GM19351 (cell line): ENCODE results near the gene MRM2.

ENCODE experiments used
- ATAC-seq: cut with Tn5 transposase; IDR thresholded peaks from one replicate; pipeline ENCODE4 v1.9.1; 2021; ENCODE audit warnings: mild to moderate bottlenecking, moderate library complexity; ENCODE audit not compliant: unreplicated experiment

Gene MRM2

DNA sequence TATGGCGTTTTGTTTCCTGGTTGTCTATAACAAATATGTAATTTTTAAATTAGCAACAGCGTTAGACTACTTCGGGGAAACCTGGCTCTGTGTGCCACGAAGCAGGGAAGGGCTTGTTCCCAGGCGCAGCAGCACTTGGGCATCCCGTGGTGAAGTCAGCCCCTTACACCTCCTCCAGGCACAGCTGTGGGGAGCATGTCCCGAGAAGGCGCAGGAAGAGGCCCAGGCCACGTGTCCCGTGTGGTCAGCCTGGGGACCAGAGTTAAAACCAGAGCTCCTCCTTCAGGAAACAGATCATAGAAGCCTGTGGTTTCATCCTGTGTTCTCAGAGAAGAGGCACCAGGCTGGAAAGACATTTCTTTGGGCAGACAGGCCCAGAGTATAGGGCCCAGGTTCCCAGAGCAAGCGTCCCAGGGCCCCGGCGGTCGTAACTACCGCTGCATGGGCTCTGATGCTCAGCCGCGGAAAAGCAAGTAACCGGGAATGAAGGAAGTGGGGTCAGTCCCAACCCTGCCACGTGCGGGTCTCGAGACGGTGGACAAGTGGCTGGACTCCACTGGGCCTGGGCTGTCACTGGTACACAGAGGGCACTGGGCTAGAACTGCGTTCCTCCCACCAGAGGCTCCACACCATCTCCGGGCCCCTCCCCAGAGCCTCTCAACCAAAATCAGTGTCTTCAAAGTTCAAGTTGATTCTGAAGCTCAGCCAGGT is 7.1 kb upstream of the MRM2 start:
- peak; percentile 51 for ATAC-seq

DNA sequence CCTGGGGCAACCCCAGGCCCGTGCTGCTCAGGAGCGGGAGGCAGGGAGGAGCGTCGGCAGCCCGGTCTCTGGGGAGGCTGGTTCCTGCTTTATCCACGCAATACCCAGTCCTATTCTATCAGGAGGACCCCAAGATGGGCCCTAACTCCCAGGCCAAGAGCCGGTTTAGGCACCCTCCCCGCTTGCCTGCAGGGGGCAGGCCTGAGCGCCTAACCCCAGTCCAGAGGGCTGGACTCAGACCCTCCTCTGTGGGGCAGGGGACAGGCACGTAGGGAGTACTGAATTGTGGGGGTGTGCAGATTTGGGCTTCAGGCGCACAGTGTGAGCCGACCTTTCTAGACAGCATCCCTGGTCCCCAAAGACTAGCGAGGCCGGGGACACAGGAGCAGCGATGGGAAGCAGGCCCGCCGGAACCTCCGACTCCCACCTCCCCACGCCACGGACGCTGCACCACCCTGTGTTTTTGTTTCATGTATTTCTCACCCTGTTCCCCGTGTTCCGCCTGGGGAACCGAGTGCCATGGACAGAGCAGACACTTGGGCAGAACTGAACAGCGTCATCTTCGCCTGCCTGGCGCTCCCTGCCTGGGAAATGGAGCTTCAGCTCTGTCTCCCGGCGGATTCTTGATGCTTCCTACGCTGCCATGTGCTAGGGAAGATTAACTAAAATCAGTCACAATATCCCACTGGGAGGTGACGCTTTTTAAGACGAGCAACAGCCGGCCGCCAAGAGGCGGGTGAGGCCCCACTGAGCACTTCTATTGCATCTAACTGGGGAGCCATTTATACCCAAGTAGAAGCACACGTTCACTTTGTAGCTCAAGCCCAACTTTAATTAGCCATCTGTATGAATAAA is 5.4 kb upstream of the MRM2 start:
- no peak for ATAC-seq

DNA sequence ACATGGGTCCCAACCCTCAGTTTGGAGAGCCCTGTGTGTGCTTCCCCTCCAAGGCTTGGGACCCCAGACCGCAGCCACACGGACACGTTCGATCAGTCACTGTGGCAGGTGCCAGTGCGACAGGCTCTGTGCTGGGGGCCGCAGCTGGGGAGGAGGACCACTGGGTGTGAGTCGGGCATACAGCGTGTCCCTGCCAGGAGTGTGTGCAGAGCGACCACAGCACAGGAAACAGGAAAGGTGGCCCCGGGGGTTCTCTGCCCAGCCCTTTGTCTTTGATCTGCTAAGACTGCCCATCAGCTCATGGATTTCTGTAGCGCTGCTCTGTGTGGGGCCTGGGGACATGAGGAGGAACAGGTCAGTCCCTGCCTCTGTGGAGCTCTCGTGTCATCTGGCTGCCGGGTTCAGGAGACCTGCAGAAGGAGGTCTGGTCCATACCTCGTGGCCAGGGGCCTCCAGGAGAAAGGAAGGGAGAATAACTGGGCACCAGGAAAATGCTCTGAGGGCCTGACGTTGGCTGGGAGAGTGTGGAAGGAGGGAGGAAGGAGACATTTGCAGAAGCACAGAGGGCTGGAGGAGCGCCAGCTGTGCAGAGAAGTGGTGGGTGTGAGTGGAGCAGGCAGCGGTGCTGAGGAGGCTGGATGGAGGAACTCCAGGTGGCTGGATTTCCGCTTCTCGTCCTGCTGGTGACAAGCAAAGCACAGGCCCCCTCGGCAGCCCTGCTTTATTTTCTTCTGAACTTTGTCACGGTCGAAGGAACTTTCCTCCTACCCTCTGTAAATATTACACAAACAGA is 4.1 kb upstream of the MRM2 start:
- ATAC-seq, result no peak

DNA sequence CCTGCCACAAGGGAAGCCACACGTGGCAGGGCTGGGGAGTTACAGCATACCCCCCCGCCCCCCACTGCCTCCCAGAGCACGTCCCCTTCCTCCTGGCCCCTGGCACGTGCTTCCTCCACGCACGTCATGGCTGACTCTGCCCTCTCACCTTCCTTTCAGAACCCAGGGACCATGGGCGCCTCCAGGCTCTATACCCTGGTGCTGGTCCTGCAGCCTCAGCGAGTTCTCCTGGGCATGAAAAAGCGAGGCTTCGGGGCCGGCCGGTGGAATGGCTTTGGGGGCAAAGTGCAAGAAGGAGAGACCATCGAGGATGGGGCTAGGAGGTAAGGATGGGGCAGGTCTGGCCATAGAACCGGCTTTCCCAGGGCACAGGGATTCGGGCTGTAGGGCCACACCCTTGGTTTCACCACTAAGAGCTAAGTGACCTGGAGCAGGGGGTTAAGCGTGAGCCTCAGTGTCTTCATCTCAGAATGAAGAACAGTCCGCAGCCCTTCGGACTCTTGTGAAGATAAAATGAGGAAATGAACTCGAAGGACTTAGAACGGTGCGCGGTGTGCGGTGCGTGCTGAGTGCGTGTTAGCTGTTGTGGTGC is 2.5 kb upstream of the MRM2 start:
- no peak for ATAC-seq

DNA sequence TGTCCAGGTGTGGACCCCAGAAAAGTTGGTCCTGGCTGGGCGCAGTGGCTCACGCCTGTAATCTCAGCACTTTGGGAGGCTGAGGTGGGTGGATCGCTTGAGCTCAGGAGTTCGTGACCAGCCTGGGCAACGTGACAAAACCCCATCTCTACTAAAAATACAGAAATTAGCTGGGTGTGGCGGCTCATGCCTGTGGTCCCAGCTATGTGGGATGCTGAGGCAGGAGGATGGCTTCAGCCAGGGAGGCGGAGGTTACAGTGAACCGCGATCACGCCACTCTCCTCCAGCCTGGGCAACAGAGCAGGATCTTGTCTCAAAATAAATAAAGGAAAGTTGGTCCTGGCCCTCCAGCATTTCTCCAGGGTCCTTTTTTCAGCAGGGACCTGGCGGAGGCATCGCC is 1.5 kb upstream of the MRM2 start:
- no peak for ATAC-seq

DNA sequence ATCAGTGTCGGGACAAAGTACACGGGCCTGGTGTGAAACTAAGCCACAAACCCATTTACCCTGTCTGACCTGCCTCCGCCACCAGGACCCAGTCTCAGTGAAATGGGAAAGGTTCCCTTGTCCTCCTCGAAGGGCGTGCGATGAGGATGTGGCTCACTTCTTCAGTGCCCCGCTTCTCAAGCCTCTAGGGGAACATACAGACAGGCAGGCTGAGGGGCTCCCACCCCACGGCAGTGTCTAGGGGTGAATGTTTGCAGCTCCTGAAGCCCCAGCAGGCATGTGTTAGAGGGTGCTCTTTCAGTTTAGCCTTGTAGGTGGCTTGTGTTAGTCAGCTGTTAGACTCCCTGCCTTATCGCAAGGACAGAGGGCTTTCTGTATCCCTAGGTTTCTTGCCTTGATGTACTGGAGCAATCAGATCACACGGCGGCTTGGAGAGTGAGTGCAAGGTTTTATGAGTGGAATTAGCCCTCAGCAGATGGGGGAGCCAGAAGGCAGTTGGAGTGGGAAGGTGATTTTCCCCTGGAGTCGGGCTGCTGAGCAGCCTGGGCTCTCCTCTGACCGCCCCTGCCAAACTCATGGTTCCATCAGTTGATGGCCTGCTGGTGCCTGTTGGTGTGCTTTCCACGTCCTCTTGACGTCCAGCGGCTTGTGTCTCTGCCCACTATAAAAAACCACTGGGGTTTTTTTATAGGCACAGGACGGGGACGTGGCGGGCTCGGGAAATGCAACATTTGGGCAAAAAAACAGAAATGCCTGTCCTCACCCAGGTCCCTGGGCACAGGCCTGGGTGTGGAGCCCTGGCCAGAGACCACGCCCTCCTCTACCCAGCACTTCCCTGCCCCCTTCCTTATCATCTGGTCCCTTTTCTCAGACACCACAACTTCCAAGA is 780 bp upstream of the MRM2 start:
- peak; percentile 40 for ATAC-seq

DNA sequence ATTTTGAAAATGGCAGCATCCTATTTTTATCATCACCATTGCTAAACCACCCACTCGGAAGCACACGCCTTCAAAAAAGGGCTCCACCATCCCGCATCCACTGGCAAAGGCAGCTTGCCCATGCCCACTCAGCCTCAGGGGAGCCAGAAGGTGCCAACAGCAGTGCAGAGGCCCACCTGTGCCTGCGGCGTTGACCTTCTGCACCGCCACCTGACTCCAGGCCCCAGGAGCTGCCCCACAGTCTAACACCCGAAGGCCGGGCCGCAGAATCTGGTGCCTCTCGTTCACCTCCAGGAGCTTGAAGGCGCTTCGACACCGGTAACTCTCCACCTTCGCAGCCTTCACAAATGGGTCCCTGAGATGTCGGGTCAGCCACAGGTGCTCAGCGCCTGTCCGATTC is 2.8 kb downstream of the MRM2 start:
- ATAC-seq, result no peak

DNA sequence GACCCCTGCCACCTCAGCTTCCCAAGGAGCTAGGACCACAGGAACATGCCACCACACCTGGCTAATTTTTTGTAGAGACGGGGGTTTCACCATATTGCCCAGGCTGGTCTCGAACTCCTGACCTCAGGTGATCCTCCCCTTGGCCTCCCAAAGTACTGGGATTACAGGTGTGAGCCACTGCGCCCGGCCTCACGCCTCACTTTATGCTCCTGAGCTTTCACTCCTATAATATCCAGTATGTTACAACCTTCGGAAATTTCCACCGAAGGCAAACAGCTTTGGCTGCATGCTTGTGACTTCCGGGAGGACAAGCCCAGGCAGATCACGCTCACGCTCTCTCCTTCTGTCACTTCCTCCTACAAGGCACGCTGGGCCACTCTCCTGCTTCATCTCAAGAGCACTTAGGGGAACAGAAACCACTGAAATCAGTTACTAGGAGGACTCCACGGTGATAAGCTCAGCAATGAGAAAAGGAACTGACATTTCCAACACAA is 4.8 kb downstream of the MRM2 start:
- ATAC-seq, result peak; percentile 74

DNA sequence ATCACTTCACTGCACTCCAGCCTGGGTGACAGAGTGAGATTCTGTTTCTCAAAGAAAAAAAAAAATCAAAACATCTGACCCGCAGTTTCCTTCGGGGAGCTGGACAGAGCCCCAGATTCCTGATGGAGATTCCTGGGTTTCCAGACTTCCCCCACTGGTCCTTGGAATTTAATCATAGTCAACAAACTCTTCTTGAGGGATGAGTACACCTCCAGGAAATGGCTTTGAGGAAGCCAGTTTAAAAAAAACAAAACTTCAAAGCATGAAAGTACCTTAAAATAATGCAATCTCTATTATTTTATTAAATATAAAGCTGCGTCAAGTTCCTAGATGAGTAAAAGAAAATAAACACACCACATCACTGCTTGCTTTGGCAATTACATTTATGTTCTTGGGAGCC is 8.1 kb downstream of the MRM2 start:
- no peak for ATAC-seq

DNA sequence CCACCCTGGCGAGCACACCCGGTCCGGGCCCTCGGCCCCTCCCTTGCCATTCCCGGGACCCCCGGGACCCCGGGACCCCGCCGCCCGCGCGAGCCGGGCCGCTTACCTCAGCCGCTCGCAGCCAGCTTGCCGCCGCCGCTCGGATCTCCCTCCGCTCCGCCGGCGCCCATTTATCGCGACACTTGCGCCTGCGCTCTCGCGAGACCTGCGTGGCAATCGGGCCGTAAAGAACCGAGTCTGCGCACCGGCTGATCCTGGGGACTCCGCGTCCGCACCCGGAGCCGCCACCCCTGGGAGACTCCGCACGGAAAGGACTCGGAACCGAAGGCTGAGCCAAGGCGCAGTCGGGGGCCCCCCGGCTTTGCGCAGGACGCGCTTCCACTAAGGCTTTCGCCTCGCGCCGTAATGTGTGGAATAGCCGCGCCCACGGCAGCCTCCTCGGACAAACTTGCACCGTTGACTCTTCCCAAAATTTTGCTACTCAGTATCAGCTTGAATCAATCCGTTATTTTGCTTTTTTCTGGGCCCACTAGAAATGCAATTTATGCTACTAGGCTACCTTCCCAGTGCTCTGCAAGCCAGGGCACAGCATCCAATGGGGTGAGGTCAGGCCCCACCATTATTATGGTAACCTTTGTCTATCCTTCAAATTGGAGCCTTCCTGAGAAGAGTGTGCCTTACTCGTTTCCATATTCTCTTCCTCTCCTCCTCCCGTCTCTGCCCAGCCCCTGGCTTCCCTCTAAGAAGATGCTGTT is 9.1 kb downstream of the MRM2 start, which contains the start of gene MAD1L1:
TSS of gene MAD1L1 (minus strand) at position 180 of the 755 bp plus-strand sequence. CDS start 2,812 bp downstream, outside the sequence.
- peak; percentile 68 for ATAC-seq

DNA sequence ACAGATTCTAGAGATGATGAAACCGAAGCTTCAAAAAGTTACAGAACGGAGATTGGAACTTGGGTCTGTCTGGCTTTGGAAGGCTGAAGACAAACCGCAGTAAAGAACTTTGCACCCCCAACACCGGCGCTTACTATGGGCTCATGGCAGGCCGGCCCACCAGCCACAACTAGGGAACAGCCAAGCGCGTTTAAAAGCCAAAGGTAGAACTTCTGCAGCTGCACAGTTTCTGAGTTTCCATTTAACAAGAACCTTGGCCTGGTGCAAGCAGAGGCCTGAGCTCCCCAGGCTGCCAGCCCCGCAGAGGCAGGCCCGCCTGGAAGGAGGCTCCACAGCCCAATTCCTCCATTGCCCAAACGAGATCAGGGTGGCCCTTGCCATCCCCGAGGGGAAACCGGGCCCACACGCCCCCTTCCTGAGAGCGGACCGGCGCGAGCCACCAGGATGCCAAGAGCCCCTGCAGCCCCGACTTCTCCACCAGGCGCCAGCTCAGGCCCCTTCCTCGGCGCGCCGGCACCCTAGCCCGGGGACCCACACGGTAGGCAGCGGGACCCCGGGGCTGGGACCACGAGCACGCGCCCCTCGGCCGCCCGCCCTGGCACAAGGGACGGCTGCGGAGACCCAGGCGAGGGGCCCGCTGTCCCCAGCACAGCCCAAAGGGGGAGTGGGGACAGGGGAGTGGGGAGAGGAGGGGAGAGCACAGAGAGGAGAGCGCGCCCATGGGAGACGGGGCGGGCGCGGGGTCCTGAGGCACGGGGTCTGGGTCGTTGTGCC is 9.8 kb downstream of the MRM2 start:
- peak; percentile 34 for ATAC-seq

DNA sequence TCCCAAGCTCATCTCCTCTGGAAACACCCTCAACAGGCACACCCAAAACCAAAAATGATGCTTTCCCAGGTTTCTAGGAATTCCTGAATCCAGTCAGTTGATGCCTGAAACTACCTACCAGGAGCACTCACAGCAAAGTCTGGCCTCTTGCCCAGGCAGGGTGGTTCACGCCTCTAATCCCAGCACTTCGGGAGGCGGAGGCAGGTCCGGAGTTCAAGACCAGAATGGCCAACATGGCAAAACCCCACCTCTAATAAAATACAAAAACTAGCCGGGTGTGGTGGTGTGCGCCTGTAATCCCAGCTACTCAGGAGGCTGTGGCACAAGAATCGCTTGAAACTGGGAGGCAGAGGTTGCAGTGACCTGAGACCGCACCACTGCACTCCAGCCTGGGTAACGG is 11.1 kb downstream of the MRM2 start:
- no peak for ATAC-seq

DNA sequence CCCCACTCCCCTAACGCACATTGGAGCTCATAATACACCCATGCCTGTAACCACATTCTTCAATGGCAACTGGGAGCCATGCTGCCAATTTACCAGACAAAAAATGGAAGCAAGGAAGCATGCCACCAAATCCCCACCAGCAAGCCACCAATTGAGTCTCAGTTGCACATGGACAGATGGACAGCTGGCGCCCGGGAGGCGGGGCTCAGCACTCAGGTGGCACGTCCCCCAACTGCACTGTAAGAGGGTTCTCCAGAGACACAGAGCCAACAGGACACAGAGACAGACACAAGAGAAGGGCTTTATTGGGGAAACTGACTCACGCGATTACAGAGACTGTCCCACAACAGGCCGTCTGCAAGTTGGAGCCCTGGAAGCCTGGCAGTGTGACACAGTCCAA is 11.8 kb downstream of the MRM2 start:
- no peak for ATAC-seq

DNA sequence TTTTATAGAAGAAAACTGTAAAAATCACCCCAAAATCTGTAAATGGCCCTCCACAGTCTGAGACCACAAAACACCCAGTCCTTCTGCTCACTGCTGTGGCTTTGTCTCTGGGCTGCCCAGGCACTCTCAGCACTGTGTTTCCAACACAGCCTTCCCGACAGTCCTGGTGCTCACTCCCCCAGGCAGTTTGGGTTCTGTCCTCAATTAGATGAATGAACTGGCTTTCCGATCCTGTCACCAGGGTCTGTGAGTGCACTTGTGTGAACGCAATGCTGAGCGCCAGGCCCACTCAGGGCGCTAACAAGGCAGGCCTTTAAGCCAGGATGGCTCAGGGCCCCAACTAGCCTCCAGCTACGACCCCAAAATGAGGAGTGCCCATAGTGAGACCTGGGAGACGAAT is 12.5 kb downstream of the MRM2 start:
- ATAC-seq, result no peak

DNA sequence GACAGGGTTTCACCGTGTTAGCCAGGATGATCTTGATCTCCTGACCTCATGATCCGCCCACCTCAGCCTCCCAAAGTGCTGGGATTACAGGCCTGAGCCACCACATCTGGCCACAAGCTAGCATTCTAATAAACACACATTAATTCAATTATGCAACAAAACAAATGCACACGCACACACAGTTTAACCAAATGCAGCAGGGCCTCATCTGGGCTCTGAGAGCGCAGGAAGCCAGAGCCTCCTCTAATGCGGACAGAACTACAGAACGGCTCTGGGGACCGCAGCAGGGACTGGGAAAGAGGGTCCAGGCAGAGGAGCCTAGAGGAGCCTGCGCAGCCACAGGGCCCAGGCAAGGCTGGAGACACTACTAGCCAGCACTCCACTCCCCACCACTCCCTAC is 13.1 kb downstream of the MRM2 start:
- no peak for ATAC-seq

DNA sequence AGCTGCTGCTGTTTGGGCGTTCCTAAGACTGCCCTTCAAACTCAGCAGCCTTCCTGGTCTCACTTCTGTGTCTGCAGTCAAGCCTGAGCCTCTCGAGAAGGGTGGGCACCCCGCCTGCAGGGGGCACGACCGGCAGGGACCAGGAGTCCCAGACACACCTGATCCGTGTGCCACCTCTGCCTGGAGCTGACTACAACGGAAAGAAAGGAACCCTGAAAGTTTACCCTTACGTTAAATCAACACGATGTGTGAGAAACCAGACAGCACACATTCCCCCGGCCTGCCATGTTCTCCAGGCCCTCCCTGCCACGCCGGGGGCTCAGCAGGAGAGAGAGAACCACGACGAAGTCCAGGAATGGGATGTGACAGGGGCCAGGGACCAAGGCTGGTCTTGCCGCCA is 14.3 kb downstream of the MRM2 start:
- ATAC-seq, result no peak

DNA sequence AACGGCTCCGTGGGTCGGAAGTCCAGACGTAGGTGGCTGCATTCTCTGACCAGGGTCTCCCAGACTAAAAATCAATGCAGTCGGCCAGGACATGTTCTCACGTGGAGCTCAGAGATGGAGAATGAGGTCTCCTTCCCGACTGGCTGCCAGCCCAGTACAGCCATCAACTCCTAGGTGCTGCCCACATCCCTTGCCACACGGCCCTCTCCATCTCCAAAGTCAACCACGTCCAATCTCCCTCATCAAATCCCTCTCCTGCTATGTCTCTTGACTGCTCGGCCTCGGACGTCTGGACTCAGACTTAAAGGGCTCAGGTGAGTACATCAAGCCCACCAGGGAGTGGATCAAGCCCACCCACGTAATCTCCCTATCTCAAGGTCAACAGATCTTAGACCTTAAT is 16.2 kb downstream of the MRM2 start:
- no peak for ATAC-seq

DNA sequence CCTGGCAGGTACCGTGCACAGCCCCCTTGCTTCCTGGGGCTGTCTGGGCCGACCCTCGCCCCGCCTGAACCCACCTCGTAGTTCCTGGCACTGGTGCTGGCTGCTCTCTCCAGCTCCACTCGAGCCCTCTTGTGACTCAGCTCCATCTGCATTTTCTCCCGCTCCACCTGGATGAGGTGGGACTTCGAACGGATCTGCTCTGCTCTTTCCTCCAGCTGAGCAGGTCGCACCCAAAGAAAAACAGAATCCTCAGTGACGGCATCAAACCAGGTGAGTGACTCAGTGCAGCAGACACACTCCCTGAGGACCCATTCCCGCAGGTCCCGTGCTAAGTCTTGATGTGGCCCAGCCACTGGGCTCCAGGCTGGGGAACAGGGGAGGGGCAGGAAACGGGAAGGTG is 16.7 kb downstream of the MRM2 start:
- ATAC-seq, result no peak
